Kidney tubule cell (primary cell): ENCODE results near the gene NUCB1.

Source experiments
- DNase-seq: peaks from one replicate; pipeline ENCODE4 v3.0.0-alpha.2; 2018; ENCODE audit warnings: low spot score

The NUCB1 gene

DNA sequence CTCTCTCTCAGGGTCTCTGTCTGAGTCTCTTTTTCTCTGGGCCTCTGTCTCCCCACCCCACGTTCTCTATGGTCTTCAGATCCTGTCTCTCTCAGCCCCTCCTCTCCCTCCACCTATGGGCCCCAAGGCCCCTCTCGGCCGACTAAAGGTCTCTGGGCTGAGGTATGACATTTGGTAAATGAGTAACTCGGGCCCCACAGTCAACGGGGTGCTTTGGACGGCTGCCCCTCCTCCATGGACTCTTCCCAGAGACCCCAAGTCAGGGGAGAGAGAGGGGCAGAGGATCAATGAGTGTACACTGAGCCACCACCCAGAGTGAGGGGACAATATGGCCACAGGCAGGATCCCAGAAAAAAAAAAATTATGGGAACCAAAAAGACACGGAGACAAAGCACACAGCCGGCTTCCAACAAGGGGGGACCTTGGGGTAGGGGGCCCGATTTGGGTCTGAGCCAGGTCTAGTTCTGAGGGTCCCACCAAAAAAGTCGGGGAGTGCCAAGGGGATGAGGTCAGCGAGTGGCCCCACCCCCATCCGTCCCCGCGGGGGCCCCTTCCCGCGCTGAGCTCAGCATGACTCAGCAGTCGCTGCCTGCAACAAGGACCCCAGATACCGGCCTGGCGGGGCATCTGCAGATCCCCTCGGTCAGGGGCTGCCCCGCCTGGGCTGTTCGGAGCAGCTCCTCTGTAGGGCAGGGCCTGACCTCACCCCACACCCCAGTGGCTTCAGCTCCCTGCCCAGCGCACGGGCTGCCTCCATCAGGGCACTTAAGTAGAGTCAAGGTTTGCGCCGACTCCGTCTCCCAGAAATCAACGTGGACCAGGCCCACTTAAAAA, 63.5 kb downstream of the NUCB1 start:
- peak; percentile 89 for DNase-seq

DNA sequence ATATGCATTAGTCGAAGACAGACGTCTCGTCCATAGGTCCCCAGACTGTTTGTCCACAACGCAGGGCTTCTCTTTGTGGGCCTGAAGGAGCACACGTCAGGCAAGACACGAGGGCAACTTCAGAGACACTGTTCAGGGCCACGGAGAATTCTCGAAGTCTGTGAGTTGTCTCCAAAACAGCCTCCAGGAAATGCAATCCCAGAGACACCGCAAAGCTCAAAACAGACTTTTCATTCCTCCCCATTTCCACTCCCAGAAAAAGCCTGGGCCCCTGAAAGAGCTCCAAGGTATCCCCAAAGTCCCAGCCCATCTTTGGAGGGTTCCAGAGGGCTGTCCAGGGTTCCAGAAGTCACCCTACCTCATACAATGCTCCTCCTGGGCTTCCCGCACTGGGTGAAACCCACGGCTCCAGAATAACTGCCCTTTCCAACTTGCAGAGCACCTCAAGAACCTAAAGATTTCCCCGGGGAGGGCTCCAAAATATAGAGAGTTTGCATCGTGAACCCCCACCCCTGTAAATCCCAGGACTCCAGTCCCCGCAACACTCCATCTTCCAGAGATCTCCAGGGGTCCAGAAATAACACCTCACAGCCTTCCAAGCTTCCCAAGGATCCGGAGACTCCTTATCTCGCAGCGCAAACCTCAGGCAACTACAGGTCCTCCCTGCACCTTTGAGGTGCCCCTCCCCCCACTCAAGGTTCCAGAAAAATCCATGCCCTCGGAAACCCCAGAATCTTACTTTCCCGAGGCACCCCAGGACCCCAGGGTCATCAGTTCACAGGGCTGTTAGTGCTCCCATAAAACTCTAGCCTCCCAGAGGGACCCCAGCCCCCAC, 64.3 kb downstream of the NUCB1 start:
- DNase-seq: peak; percentile 35

- peak; percentile 96 for DNase-seq
Measured at GRCh38 chr19:48965040-48965805, 65.1 kb downstream of the NUCB1 start, which contains the start of gene FTL. TSS of gene FTL (plus strand) at chr19:48965309. CDS start at chr19:48965508, 199 bp downstream.

DNA sequence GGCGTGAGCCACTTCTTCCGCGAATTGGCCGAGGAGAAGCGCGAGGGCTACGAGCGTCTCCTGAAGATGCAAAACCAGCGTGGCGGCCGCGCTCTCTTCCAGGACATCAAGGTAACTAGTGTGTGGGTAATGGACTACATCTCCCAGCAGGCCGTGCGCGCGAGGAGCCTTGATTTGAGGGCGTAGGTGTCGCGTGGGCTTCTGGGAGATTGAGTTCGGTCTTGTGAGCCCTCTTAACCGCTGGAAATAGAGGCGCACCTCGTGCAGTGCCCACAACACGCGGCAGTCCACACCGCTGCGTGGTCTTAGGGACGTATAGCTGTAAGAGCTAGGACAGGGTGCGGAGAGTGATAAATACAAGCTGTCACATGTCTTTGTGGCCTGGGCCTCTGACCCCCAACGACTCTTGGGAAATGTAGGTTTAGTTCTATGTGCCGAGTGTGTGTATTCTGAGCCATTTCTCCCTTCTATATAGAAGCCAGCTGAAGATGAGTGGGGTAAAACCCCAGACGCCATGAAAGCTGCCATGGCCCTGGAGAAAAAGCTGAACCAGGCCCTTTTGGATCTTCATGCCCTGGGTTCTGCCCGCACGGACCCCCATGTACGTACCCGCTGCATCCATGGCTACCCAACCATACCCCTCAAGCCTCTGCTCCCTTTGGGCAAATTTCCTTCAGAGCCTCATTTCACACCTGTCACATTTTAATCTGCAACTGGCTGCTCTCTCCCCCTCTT, 65.9 kb downstream of the NUCB1 start:
- DNase-seq: peak; percentile 84

DNA sequence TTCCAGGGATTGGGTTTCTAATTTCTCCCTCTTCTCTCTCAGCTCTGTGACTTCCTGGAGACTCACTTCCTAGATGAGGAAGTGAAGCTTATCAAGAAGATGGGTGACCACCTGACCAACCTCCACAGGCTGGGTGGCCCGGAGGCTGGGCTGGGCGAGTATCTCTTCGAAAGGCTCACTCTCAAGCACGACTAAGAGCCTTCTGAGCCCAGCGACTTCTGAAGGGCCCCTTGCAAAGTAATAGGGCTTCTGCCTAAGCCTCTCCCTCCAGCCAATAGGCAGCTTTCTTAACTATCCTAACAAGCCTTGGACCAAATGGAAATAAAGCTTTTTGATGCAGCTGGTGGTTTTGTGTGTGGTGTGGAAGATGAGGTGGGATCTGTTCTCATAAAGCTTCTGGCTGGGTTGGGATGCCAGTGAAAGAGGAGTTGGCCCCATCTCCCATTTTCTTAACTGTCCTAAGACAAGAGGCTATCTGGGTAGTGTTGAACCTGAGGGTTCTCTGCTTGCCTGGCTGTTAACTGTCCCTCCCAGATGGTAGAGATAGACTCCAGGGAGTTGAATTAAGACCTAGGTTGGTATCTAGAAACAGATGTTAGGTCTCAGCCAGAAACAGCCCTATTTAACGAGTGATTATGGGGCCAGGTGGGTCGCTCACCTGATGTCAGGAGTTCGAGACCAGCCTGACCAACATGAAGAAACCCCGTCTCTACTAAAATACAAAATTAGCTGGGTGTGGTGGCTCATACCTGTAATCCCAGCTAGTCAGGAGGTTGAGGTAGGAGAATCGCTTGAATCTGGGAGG, 66.6 kb downstream of the NUCB1 start:
- peak; percentile 55 for DNase-seq

- DNase-seq: peak; percentile 71
Measured at GRCh38 chr19:48967346-48968178, 67.5 kb downstream of the NUCB1 start.

GRCh38 chr19:48968179-48968661, 68.1 kb downstream of the NUCB1 start:
- DNase-seq: no peak

GRCh38 chr19:48968813-48969218, 68.7 kb downstream of the NUCB1 start:
- no peak for DNase-seq

DNA sequence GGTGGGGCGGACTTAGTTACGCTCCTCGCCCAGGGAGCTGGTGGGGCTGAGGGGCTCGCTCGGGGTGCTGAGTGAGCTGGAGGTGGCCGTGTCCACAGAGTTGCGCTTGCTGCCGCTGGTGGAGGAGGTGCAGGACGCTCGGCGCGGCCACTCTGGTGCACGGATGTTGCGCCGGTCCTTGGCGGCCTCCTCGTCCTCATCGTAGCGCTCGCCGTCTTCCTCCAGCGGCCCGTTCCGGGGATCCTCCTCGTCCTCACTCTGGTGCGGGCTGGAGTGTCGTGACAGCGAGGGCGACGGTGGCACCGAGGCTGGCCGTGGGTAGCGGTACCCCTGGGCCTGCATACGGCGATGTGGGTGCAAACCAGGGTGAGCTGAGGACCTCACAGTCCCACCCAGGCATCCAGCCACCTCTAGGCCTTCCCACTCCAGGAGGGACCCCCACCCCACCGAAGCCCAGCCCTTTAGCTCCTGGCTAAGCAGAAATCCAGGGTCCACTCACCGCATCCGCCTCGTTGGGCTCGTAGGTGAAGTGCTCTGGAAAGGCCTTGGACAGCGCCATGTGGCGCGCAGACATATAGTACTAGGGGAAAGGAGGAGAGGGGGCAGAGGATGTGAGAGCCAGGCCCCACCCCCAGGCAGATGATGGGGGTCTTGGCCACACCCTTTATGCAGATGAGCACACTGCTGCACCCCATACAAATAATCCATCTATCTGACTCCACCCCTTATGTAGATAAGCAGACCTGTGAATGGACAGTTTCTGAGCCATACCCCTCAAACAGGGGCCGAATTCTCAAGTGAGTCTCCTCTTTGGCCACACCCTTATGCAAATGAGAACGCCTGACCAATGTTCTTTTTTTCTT, 69.4 kb downstream of the NUCB1 start:
- peak; percentile 34 for DNase-seq

GRCh38 chr19:48970139-48970766, 70.1 kb downstream of the NUCB1 start:
- DNase-seq: no peak

GRCh38 chr19:48970923-48971395, 70.8 kb downstream of the NUCB1 start:
- DNase-seq: peak; percentile 74
